K562 (cell line): ENCODE data around the gene TMEM267. TPM values are rescaled to one million over a fixed set of nuclear protein-coding genes. Genes with fewer than 3 reads are reported as not detected.

Experiments
- ATAC-seq: fragments of 200-7000 bp; cut with Tn5 transposase; 3 replicates; pipeline ENCODE4 v1.9.1; 2020; ENCODE audit warnings: moderate library complexity
- BruUV-seq: library from RNA; stranded (reverse); fragments of 400-500 nt; replicated peaks from 2 replicates; lab custom pipeline; 2021; lab: Mats Ljungman, UMichigan
- CTCF ChIA-PET: fragments of 300-600 bp; formaldehyde crosslinking; extraction: SDS; loops from one replicate; lab custom pipeline; 2021; ENCODE audit warnings: low intra/inter-chr PET ratio; lab: Yijun Ruan, JAX
- POLR2A ChIA-PET: fragments of 300-600, 350-650 bp; sonication (Branson Sonifier 250); formaldehyde crosslinking; extraction: SDS; loops from one replicate; lab custom pipeline; 2021; ENCODE audit warnings: antibody characterized with exemption, inconsistent platforms; lab: Yijun Ruan, JAX
- DNase-seq, 4 experiments: peaks; one replicate each; pipeline versions ENCODE4 v3.0.0 to v3.0.0-alpha.2; 2011 to 2018; ENCODE audit warnings: low spot score in 3 of 4, mixed read lengths in 3 of 4; ENCODE audit errors: extremely low read depth in 1 of 4
- FAIRE-seq: peaks from 2 replicates; lab custom pipeline; 2011; peaks lifted over from hg19 to GRCh38; lab: Jason Lieb, UNC
- H2AFZ ChIP-seq: 2 replicates; pipeline ENCODE4 v1.6.0; 2011; ENCODE audit warnings: low read depth, low read length, control low read depth, inconsistent platforms
- H3K27ac ChIP-seq: fragments of 200-600 bp; 3 replicates; pipeline ENCODE4 v1.8.0; 2011; ENCODE audit warnings: low read depth, mild to moderate bottlenecking, control low read depth, inconsistent platforms, low read length, moderate library complexity, mixed read lengths; ENCODE audit errors: extremely low read depth
- H3K27me3 ChIP-seq, 2 experiments: fragments of 300-600 bp in 1 of 2; 2 replicates in 1 of 2; 3 replicates in 1 of 2; pipeline versions ENCODE4 v1.6.0 to v1.8.0; 2011; ENCODE audit warnings: inconsistent platforms in 2 of 2, low read length in 2 of 2, mild to moderate bottlenecking in 1 of 2, mixed read lengths in 1 of 2, moderate library complexity in 1 of 2; ENCODE audit not compliant: control insufficient read depth in 2 of 2, insufficient read depth in 2 of 2
- H3K36me3 ChIP-seq: fragments of 300-600 bp; 3 replicates; pipeline ENCODE4 v1.8.0; 2011; ENCODE audit warnings: mild to moderate bottlenecking, low read length, inconsistent platforms; ENCODE audit not compliant: control insufficient read depth, insufficient read depth
- H3K4me1 ChIP-seq, 2 experiments: fragments of 200-600 bp in 1 of 2; replicated peaks in 1 of 2; 2 replicates in 1 of 2; 3 replicates in 1 of 2; pipeline versions ENCODE4 v1.5.1 to v1.8.0; 2011; ENCODE audit warnings: inconsistent platforms in 2 of 2, low read length in 2 of 2, mild to moderate bottlenecking in 1 of 2, mixed read lengths in 1 of 2, moderate library complexity in 1 of 2; ENCODE audit not compliant: control insufficient read depth in 2 of 2, insufficient read depth in 2 of 2
- H3K4me2 ChIP-seq: 2 replicates; pipeline ENCODE4 v1.6.1; 2011; ENCODE audit warnings: low read length, control low read depth, inconsistent platforms, mixed read lengths; ENCODE audit not compliant: insufficient read depth
- H3K4me3 ChIP-seq: fragments of 200-600 bp; sonication (generic), shearing (Covaris generic); 2 replicates; pipeline ENCODE4 v1.5.1; 2016; ENCODE audit warnings: control low read depth, inconsistent platforms
- H3K79me2 ChIP-seq: fragments of 200-600 bp; 3 replicates; pipeline ENCODE4 v1.8.0; 2011; ENCODE audit warnings: low read length, inconsistent platforms; ENCODE audit not compliant: control insufficient read depth, insufficient read depth
- H3K9ac ChIP-seq, 2 experiments: 2 replicates each; pipeline versions ENCODE4 v1.6.0 to v1.6.1; 2011; ENCODE audit warnings: low read depth in 2 of 2, low read length in 2 of 2, control low read depth in 1 of 2, inconsistent platforms in 1 of 2, mild to moderate bottlenecking in 1 of 2, mixed read lengths in 1 of 2; ENCODE audit not compliant: insufficient read depth in 1 of 2
- H3K9me1 ChIP-seq: one replicate; pipeline ENCODE4 v1.6.0; 2011; ENCODE audit warnings: inconsistent platforms, mild to moderate bottlenecking, low read length, moderate library complexity; ENCODE audit not compliant: control insufficient read depth, insufficient read depth
- H3K9me3 ChIP-seq: replicated peaks from 2 replicates; pipeline ENCODE4 v1.5.1; 2011; ENCODE audit warnings: low read depth, low read length, inconsistent platforms; ENCODE audit not compliant: control insufficient read depth, insufficient read depth
- H4K20me1 ChIP-seq: replicated peaks from 2 replicates; pipeline ENCODE4 v1.6.1; 2011; ENCODE audit warnings: low read length, inconsistent platforms, mixed read lengths; ENCODE audit not compliant: control insufficient read depth, insufficient read depth
- CREB1 ChIP-seq, 2 experiments: sonication (generic) in 1 of 2; formaldehyde crosslinking in 1 of 2; IDR thresholded peaks; 2 replicates each; pipeline versions ENCODE4 v1.6.1 to v1.8.0; 2012 to 2022; ENCODE audit warnings: inconsistent platforms in 1 of 2, mild to moderate bottlenecking in 1 of 2, missing genetic modification reagents in 1 of 2, moderate library complexity in 1 of 2
- MIER1 ChIP-seq: fragments of 450-650 bp; IDR thresholded peaks from 2 replicates; pipeline ENCODE4 v1.6.1; 2016; ENCODE audit warnings: antibody characterized with exemption, mild to moderate bottlenecking, low read depth
- POLR3A ChIP-seq: IDR thresholded peaks from 2 replicates; pipeline ENCODE4 v1.6.1; 2011; ENCODE audit warnings: borderline replicate concordance, mild to moderate bottlenecking, moderate library complexity; ENCODE audit not compliant: insufficient read length, insufficient read depth; ENCODE audit errors: extremely low read depth
- TGIF2 ChIP-seq: sonication (generic); formaldehyde crosslinking; IDR thresholded peaks from 2 replicates; pipeline ENCODE4 v1.8.1; 2022; ENCODE audit warnings: mild to moderate bottlenecking, missing genetic modification reagents, moderate library complexity
- ZNF224 ChIP-seq: sonication (generic); formaldehyde crosslinking; IDR thresholded peaks from 2 replicates; pipeline ENCODE4 v1.8.0; 2022; ENCODE audit warnings: mild to moderate bottlenecking, missing genetic modification reagents
- WGBS: fragments of 100-300 bp; shearing (Covaris generic); methylation state at CpG from one replicate; pipeline ENCODE4 v1.1.6; 2016; ENCODE audit warnings: low coverage, mixed read lengths; ENCODE audit not compliant: insufficient coverage; ENCODE audit errors: missing lambda C conversion rate; 5-methylcytosine and 5-hydroxymethylcytosine counted together
- in situ Hi-C: fragments of 300-500 bp; cut with MboI; formaldehyde crosslinking; loops from 4 replicates; pipeline ENCODE4 v1.15.0; 2018; ENCODE audit warnings: inconsistent platforms, mixed read lengths
- intact Hi-C: fragments of 100-400 bp; cut with micrococcal nuclease; formaldehyde crosslinking; loops from 2 replicates; pipeline ENCODE4 v1.14.2; 2022
- polyA plus RNA-seq, 8 experiments: library from polyadenylated mRNA; depleted of rRNA in 4 of 8; stranded (reverse) in 5 of 8; unstranded in 3 of 8; fragments of >200 nt; fragmentation: Nextera tagmentation in 2 of 8; fragmentation: Illumina TruSeq in 1 of 8; extraction: Ambion mirVana in 2 of 8; extraction: Trizol in 1 of 8; gene quantifications; 2 replicates each; pipeline versions ENCODE4 v1.2.1 to v1.2.3, GENCODE V29; 2011 to 2014; ENCODE audit warnings: inconsistent platforms in 1 of 8, missing spikeins in 1 of 8
- total RNA-seq, 7 experiments: library from RNA; depleted of rRNA in 6 of 7; stranded (reverse); fragments of >200 nt in 6 of 7; fragmentation: Illumina TruSeq in 2 of 7; extraction: Trizol in 2 of 7; gene quantifications; 2 replicates each; pipeline versions ENCODE4 v1.2.1 to v1.2.3, GENCODE V29; 2011 to 2021; ENCODE audit warnings: low replicate concordance in 1 of 7
- TF ChIP-seq, protein P1 (sequence below): sonication (generic); formaldehyde crosslinking; IDR thresholded peaks from 2 replicates; pipeline ENCODE4 v1.8.1; 2022; ENCODE audit warnings: missing genetic modification reagents

TMEM267 gene
- total and polyA plus RNA-seq, 9 of the 15 experiments (the other 6 are each of a cell fraction or from before 2014, with no cell fraction given): 8.1 to 61.1 (median 17.8) TPM

DNA sequence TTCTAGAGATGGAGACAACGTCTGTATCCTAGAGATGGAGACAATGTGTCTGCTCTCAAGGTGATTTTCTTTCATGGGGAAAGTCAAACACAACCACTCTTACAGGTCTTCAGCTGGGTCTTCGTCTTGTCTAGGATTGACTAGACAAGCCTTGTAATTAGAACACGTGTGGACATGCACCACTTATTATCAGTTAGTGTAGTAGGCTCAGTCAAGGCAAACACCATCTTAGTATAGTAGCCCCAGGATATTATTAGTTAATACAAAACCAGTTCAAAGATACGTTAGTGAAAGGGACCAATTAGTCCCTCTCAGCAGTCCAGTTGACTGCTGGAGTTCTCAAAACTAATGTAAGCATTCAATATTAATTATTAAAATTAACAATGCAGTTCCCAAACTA is 56.4 kb downstream of the TMEM267 start:
- H3K27ac ChIP-seq: no peak overlapping the region
- no TSS peak for BruUV-seq
- no peak for TF ChIP-seq TGIF2 (CRISPR knock-in tag)
- TF ChIP-seq POLR3A: no peak
- no peak for TF ChIP-seq CREB1 (IDR thresholded peaks at IDR 0.05)
- TF ChIP-seq CREB1 (CRISPR knock-in tag; IDR thresholded peaks at IDR 0.05): no peak
- TF ChIP-seq MIER1: no peak
- no peak for TF ChIP-seq ZNF224 (CRISPR knock-in tag)
- TF ChIP-seq, protein P1, sequence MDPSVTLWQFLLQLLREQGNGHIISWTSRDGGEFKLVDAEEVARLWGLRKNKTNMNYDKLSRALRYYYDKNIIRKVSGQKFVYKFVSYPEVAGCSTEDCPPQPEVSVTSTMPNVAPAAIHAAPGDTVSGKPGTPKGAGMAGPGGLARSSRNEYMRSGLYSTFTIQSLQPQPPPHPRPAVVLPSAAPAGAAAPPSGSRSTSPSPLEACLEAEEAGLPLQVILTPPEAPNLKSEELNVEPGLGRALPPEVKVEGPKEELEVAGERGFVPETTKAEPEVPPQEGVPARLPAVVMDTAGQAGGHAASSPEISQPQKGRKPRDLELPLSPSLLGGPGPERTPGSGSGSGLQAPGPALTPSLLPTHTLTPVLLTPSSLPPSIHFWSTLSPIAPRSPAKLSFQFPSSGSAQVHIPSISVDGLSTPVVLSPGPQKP (CRISPR knock-in tag): no peak
- TF ChIP-seq, all 486 proteins: peak for 0

More for the DNA sequence above, 56.4 kb downstream of the TMEM267 start:
- Histone ChIP-seq H2AFZ (no peak overlapping the region), H3K9ac (no peak overlapping the region), H3K9me1 (no peaks in the 10 kb centered on the region), H3K4me3 (no peak overlapping the region), H3K27me3 (no peaks in the 10 kb centered on the region), H3K36me3 (no peaks in the 10 kb centered on the region), H3K4me2 (no peak overlapping the region), H3K9me3 (no peaks in the 10 kb centered on the region), H3K4me1 (no peaks in the 10 kb centered on the region; a peak in 1 of 5 replicates), H3K79me2 (no peaks in the 10 kb centered on the region), H4K20me1 (no peaks in the 10 kb centered on the region)
- in situ Hi-C loops (no loop called here), intact Hi-C loops (no loop called here)
- no peak for ATAC-seq
- no peak for FAIRE-seq
- POLR2A ChIA-PET: no interaction called here
- WGBS: 24% methylated on average over 4 of the region's 4 CpGs
- DNase-seq: no peak
- CTCF ChIA-PET: no interaction called here
